SH-SY5Y (cell line): ENCODE measurements around the gene DYNLT2.

Source experiments
- GATA2 ChIP-seq: IDR thresholded peaks from 2 replicates; pipeline ENCODE4 v1.6.1; 2011; ENCODE audit warnings: mild to moderate bottlenecking, low read depth, low read length
- GATA3 ChIP-seq: IDR thresholded peaks from 2 replicates; pipeline ENCODE4 v1.6.1; 2011; ENCODE audit warnings: low read depth, mild to moderate bottlenecking, low read length, moderate library complexity

GRCh38 chr6:169726049-169726400 is 25.3 kb downstream of the DYNLT2 start:
- TF ChIP-seq GATA3 (no peak), GATA2 (no peak)
